Kidney (tissue), 14 donors: Measurements from ENCODE around the gene XRCC4. TPM values are rescaled to one million over a fixed set of nuclear protein-coding genes. Genes with fewer than 3 reads are reported as not detected.
A peak's percentile ranks its signal among the peaks of the same experiment; 100 is the strongest.

Experiments
- DNase-seq, 5 donors: peaks; one replicate each; pipeline ENCODE4 v3.0.0-alpha.2; 2013 to 2020
- FAIRE-seq: peaks from 2 replicates; lab custom pipeline; 2012; peaks lifted over from hg19 to GRCh38; lab: Jason Lieb, UNC
- H3K27ac ChIP-seq, 2 donors: one replicate each; pipeline ENCODE4 v1.7.0; 2013; ENCODE audit warnings: low read depth in 2 of 2, low read length in 2 of 2, inconsistent platforms in 1 of 2
- H3K27me3 ChIP-seq: one replicate; pipeline ENCODE4 v1.7.1; 2013; ENCODE audit warnings: low read length, inconsistent platforms; ENCODE audit not compliant: control insufficient read depth, insufficient read depth
- H3K36me3 ChIP-seq, 3 donors: one replicate each; pipeline versions ENCODE4 v1.7.0 to v1.7.1; 2013; ENCODE audit warnings: low read length in 3 of 3, control low read depth in 1 of 3, inconsistent platforms in 1 of 3; ENCODE audit not compliant: insufficient read depth in 3 of 3, control insufficient read depth in 2 of 3
- H3K4me1 ChIP-seq, 3 donors: one replicate each; pipeline versions ENCODE4 v1.7.0 to v1.7.1; 2013; ENCODE audit warnings: low read length in 3 of 3, inconsistent platforms in 1 of 3, low read depth in 1 of 3; ENCODE audit not compliant: control insufficient read depth in 2 of 3, insufficient read depth in 2 of 3
- H3K4me3 ChIP-seq, 3 donors: one replicate each; pipeline versions ENCODE4 v1.7.0 to v1.8.1; 2013; ENCODE audit warnings: low read length in 3 of 3, control low read depth in 1 of 3, inconsistent platforms in 1 of 3
- H3K9ac ChIP-seq, 3 donors: one replicate each; pipeline versions ENCODE4 v1.7.0 to v1.7.1; 2013; ENCODE audit warnings: low read length in 3 of 3, control low read depth in 1 of 3, inconsistent platforms in 1 of 3
- H3K9me3 ChIP-seq, 3 donors: one replicate each; pipeline versions ENCODE4 v1.7.0 to v1.7.1; 2013; ENCODE audit warnings: low read length in 3 of 3, control low read depth in 1 of 3, inconsistent platforms in 1 of 3; ENCODE audit not compliant: control insufficient read depth in 2 of 3, insufficient read depth in 1 of 3
- intact Hi-C: fragments of 100-400 bp; cut with DNase I; formaldehyde crosslinking; loops from one replicate; pipeline ENCODE4 v1.11.1; 2022
- polyA plus RNA-seq: library from polyadenylated mRNA; stranded (reverse); fragments of 350-450 nt; fragmentation: Illumina TruSeq; extraction: RNeasy Lipid Tissue Mini Kit (QIAGEN cat#74804); gene quantifications from one replicate; pipeline ENCODE4 v1.2.3, GENCODE V29; 2014; ENCODE audit warnings: low read depth, low replicate concordance; ENCODE audit not compliant: insufficient read depth
- total RNA-seq: library from RNA; stranded (reverse); fragmentation: NEBNext Ultra II Directional; extraction: Animal tissue kit (Norgen Biotek cat#: 25700); gene quantifications from one replicate; pipeline ENCODE4 v1.2.1, GENCODE V29; 2021
- TF ChIP-seq, protein P1 (sequence below): IDR thresholded peaks from 3 replicates; pipeline ENCODE4 v1.5.1; 2012; ENCODE audit warnings: mild to moderate bottlenecking, moderate library complexity, borderline replicate concordance; ENCODE audit not compliant: insufficient read depth; ENCODE audit errors: extremely low read depth
- donor health status: control.
- donor health status: control.
- donor health status: control.
- donor health status: control.
- donor health status: control.
- donor health status: DM: yes; HTN: yes; CAD: no.
- donor health status: Normal renal cell carcinoma (clear cell type).

Gene XRCC4
- total and polyA plus RNA-seq, 2 donors from 2014 or later = 8.5 to 9.4 TPM

DNA sequence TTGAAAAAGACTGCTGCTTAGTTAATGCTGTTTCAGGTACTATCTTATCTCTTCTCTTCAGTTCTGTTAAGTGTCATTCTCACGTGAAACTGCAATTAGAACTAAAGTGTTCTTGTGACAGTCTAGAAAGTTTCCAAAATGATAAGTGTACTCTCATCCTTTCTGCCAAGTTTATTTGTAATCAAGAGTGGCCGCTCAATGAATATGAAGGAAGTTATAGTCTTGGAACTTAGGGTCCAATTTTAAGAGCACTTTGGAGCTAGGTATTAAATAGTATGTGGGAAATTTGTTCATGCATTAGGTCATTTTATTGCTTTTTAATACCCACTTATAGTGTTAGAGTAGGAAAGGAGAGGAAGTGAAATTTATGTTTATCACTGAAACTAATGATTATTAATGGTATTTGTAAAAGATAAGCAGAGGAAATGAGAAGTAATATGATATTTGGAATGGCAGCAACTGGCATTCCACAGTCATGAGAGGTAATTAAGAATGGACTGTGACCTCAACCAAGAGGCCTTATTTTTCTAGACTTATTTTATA is 20.4 kb downstream of the XRCC4 start:
- Histone ChIP-seq H3K9ac (no peak overlapping the region), H3K27ac (no peak overlapping the region), H3K4me3 (no peak overlapping the region), H3K4me1 (no peaks in the 10 kb centered on the region), H3K27me3 (no peaks in the 10 kb centered on the region), H3K9me3 (peaks cover 0 to 12% (median 0%) of the 10 kb centered on the region in 3 donors), H3K36me3 (no peaks in the 10 kb centered on the region)
- DNase-seq (peak in 2 of 5 donors; percentile 37 to 39), FAIRE-seq (no peak)
- intact Hi-C loops = no loop called here
- TF ChIP-seq, protein P1, sequence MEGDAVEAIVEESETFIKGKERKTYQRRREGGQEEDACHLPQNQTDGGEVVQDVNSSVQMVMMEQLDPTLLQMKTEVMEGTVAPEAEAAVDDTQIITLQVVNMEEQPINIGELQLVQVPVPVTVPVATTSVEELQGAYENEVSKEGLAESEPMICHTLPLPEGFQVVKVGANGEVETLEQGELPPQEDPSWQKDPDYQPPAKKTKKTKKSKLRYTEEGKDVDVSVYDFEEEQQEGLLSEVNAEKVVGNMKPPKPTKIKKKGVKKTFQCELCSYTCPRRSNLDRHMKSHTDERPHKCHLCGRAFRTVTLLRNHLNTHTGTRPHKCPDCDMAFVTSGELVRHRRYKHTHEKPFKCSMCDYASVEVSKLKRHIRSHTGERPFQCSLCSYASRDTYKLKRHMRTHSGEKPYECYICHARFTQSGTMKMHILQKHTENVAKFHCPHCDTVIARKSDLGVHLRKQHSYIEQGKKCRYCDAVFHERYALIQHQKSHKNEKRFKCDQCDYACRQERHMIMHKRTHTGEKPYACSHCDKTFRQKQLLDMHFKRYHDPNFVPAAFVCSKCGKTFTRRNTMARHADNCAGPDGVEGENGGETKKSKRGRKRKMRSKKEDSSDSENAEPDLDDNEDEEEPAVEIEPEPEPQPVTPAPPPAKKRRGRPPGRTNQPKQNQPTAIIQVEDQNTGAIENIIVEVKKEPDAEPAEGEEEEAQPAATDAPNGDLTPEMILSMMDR = no peak

DNA sequence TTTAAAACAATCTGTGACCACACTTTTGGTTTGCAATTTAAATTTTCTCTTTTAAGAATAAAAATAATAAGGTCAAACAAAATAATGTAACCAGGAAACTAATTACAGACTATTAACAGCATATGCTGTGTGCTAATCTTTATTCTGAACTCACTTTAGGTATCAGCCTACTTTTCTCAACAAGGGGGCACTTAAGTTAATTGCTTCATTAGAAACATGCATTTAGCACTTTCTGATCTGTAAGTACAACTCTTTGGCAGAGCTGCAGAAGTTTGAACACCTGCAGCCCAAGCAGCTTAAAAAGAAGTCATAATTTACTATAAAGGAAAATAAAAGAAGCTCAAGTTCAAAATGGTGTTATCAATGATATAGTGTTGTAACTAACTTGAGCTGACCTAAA is 21.7 kb downstream of the XRCC4 start:
- no peaks in the 10 kb centered on the region for H3K4me1 ChIP-seq

DNA sequence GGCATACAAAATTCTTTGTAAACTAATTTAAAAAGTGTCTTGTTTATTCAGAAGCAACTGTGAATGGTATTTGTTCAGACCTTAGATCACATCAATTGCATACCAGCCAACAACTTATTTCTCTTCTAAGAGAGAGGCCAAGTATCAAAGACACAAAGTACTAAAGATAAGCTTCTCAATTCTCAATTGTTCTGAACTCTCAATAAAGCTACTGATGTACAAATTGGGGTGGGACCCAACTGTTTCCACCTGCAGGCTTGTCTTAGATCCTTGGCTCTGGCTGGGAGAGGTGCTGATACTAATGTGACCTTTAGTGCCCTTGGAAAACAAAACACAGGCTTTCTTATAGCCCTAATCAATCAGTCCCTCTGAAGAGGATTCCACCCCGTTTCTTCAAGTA is 22.1 kb downstream of the XRCC4 start:
- Histone ChIP-seq H3K4me3 (no peak overlapping the region), H3K36me3 (no peaks in the 10 kb centered on the region), H3K4me1 (no peaks in the 10 kb centered on the region), H3K27me3 (no peaks in the 10 kb centered on the region), H3K9me3 (no peaks in the 10 kb centered on the region), H3K9ac (no peak overlapping the region), H3K27ac (no peak overlapping the region)
- no peak for FAIRE-seq
- no peak for DNase-seq
- TF ChIP-seq, protein P1 = no peak
- intact Hi-C loops = no loop called here

More for the DNA sequence above, 21.7 kb downstream of the XRCC4 start:
- Histone ChIP-seq H3K27me3 (no peaks in the 10 kb centered on the region), H3K36me3 (no peaks in the 10 kb centered on the region), H3K9me3 (no peaks in the 10 kb centered on the region), H3K9ac (no peak overlapping the region), H3K27ac (no peak overlapping the region), H3K4me3 (no peak overlapping the region)
- intact Hi-C loops = no loop called here
- TF ChIP-seq, protein P1 = no peak
- no peak for FAIRE-seq
- no peak for DNase-seq

DNA sequence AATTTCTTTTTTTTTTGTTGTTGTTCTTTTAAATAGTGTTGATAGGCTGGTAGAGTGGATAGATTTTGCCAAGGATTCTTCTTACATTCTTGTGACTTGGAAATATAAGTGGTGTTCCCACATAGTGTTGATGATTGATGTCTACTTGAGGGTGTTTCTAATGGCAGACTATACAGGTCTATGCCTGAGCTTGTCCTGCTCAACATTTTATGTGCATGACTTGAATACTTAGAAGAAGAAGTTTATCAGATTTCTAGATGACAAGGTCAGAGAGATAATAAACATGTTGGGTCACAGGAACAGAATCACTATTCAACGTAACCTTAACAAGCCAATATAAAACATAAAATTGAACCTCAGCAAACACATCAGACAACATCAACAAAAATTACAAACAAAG is 24.2 kb downstream of the XRCC4 start:
- no peaks in the 10 kb centered on the region for H3K27me3 ChIP-seq
- H3K27ac ChIP-seq = no peak overlapping the region
- DNase-seq = no peak
- no peak for FAIRE-seq
- H3K9me3 ChIP-seq = no peaks in the 10 kb centered on the region
- no peaks in the 10 kb centered on the region for H3K36me3 ChIP-seq
- intact Hi-C loops = no loop called here
- no peaks in the 10 kb centered on the region for H3K4me1 ChIP-seq
- no peak overlapping the region for H3K4me3 ChIP-seq
- TF ChIP-seq, protein P1 = no peak
- no peak overlapping the region for H3K9ac ChIP-seq
